GM12891 (cell line): ENCODE measurements around the gene BRD3.
"Not testable (repeated sequence)": the region's sequence is repeated elsewhere in the genome, so short reads cannot be mapped to it uniquely, and the experiment has no call there.

Experiments used
- DNase-seq: peaks from one replicate; pipeline ENCODE4 v3.0.0; 2011; ENCODE audit warnings: low spot score; ENCODE audit not compliant: insufficient read length
- FAIRE-seq: peaks from 2 replicates; lab custom pipeline; 2011; peaks lifted over from hg19 to GRCh38; lab: Jason Lieb, UNC
- PAX5 ChIP-seq: IDR thresholded peaks from 2 replicates; pipeline ENCODE4 v1.6.1; 2011; ENCODE audit warnings: low read length, moderate library complexity, mild to moderate bottlenecking; ENCODE audit not compliant: insufficient read depth, severe bottlenecking
- POLR2A ChIP-seq: IDR thresholded peaks from 2 replicates; pipeline ENCODE4 v1.6.1; 2011; ENCODE audit warnings: low read depth, low read length, control low read depth
- POLR2AphosphoS5 ChIP-seq: IDR thresholded peaks from 2 replicates; pipeline ENCODE4 v1.6.1; 2011; ENCODE audit warnings: low read depth, low read length, control low read depth
- POU2F2 ChIP-seq: IDR thresholded peaks from 2 replicates; pipeline ENCODE4 v1.6.1; 2011; ENCODE audit warnings: low read depth, mild to moderate bottlenecking, control low read depth, low read length, moderate library complexity
- SPI1 ChIP-seq: IDR thresholded peaks from 2 replicates; pipeline ENCODE4 v1.6.1; 2011; ENCODE audit warnings: low read depth, low read length, control low read depth
- TAF1 ChIP-seq: IDR thresholded peaks from 2 replicates; pipeline ENCODE4 v1.6.1; 2011; ENCODE audit warnings: low read depth, low read length, control low read depth

Gene BRD3

DNA sequence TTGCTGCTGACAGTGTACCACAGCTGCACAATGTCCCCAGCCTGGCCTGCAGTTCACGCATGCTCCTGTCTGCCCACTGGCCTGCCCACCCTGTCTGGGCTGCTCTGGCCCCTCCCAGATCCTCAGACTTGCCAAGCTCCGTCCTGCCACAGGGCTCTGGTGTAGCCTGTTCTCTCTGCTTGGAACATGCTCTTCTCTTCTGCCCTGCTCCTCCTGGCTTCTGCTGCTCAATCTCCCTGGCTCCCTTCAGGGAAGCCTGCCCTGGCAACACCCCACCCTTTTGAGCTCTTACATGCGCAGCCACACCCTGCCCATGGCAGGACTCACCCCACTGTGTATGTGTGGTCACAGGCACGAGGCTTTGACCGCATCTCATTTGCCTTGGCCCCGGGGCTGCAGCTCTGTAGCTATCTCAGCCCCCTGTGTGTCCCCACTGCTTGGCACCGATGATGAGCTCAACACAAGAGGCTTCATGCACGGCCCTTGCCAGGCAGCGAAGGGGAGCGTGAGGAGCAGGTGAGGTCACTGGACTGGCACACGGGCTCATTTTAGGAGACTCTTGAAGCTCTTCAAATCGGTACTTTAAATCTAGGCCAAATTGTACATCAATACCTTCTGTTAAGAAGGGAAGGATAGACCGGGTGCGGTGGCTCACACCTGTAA lies 20.4 kb upstream of the BRD3 start:
- no peak for FAIRE-seq
- TF ChIP-seq POLR2A, result no peak
- no peak for TF ChIP-seq TAF1
- TF ChIP-seq SPI1, result no peak
- no peak for TF ChIP-seq POU2F2
- TF ChIP-seq PAX5, result no peak
- TF ChIP-seq POLR2AphosphoS5, result no peak
- DNase-seq, result no peak

DNA sequence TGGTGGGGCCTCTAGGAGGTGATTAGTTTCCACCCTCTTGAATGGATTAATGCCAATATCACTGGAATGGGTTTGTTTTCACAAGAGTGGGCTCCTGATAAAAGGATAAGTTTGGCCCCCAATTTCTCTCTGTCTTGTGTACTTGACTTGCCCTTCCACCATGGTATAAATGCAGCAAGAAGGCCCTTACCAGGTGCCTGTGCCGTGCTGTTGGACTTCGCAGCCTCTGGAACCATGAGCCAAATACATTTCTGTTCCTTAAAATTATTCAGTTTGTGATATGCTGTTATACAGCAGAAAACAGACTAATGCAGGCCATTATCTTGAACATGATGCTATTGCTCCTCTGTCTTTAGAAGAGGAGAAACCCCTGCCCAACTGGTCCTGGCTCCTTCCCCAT lies 17.8 kb upstream of the BRD3 start:
- DNase-seq (no peak), FAIRE-seq (no peak)
- TF ChIP-seq POU2F2, result no peak
- no peak for TF ChIP-seq PAX5
- TF ChIP-seq POLR2AphosphoS5, result no peak

DNA sequence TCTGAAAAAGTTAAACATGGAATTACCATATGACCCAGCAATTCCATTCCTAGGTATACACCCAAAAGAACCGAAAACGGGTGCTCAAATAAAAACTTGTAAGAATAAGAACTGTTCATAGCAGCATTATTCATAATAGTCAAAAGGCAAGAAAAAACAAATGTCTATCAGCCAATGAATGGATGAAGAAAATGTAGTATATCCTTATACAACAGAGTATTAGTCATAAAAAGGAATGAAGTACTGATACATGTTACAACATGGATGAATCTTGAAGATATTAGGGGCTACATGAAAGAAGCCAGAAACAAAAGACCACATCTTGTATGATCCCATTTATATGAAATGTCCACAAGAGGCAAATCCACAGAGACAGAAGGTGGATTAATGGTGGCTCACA lies 15.6 kb upstream of the BRD3 start:
- DNase-seq (no peak), FAIRE-seq (no peak)
- TF ChIP-seq SPI1 (no peak), TAF1 (no peak), POLR2A (no peak), PAX5 (no peak), POLR2AphosphoS5 (no peak), POU2F2 (no peak)

DNA sequence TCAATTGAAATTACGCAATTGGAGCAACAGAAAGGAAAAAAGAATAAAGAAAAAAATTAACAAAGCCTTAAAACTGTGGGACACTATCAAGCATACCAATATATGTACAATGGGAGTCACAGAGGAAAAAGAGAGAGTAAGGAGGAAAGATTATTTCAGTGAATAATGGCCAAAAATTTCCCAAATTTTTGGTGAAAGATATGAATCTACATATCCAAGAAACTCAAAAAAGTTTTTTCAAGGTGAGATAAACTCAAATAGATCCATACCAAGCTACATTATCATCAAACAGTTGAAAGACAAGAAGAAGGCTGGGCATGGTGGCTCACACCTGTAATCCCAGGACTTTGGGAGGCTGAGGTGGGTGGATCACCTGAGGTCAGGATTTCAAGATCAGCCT lies 8.8 kb upstream of the BRD3 start:
- no peak for DNase-seq
- no peak for FAIRE-seq
- TF ChIP-seq SPI1 (no peak), PAX5 (no peak), POLR2AphosphoS5 (no peak), POLR2A (no peak), POU2F2 (no peak), TAF1 (no peak)

DNA sequence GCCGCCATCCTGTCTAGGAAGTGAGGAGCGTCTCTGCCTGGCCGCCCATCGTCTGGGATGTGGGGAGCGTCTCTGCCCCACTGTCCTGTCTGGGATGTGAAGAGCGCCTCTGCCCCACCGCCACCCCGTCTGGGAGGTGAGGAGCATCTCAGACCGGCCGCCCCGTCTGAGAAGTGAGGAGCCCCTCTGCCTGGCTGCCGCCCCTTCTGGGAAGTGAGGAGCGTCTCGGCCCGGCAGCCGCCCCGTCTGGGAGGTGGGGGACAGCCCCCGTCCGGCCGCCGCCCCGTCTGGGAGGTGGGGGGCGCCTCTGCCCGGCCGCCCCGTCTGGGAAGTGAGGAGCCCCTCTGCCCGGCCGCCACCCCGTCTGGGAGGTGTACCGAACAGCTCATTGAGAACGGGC lies 7.9 kb upstream of the BRD3 start:
- not testable (repeated sequence) for FAIRE-seq, DNase-seq

DNA sequence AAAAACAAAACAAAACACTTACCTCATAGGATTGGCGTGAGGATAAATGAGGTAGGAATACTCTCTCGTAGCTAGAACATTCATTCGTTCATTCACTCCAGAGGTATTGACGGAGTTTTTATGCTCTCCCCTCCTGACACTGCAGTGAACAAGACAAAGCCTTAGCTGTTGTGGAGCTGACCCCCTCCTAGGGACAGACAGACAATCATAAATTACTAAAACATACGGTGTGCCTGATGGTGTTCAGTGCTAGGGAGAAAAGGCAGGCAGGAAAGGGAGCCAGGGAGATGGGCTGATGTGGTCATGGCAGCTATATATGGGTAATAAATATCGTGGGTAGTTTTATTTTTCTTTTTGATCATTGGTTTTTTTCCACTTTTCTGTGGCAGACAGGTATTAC lies 5.7 kb upstream of the BRD3 start:
- FAIRE-seq (no peak), DNase-seq (no peak)
- TF ChIP-seq TAF1, result no peak
- TF ChIP-seq SPI1, result no peak
- no peak for TF ChIP-seq POLR2A
- TF ChIP-seq POLR2AphosphoS5, result no peak
- TF ChIP-seq PAX5, result no peak
- no peak for TF ChIP-seq POU2F2

DNA sequence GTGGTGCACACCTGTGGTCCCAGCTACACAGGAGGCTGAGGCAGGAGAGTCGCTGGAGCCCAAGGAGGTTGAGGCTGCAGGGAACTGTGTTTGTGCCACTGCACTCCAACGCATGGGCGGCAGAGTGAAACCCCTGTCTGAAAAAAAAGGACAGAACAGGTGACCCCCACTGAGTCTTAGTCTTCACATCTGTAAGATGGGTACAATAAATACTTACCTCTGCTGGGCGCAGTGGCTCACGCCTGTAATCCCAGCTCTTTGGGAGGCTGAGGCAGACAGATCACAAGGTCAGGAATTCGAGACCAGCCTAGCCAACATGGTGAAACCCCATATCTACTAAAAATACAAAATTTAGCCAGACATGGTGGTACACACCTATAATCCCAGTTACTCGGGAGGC lies 4.9 kb upstream of the BRD3 start:
- FAIRE-seq, DNase-seq: not testable (repeated sequence)

DNA sequence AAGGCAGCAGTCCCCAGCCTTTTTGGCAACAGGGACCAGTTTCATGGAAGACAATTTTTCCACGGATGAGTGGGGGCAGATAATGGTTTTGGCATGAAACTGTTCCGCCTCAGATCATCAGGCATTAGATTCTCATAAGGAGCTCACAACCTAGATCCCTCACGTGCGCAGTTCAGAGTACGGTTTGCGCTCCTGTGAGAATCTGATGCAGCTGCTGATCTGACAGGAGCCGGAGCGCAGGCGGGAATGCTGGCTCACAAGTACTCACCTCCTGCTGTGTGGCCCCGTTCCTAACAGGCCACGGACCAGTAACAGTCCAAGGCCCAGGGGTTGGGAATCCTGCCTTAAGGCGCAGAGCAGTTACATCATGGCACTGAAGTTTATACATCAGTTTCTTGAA lies 3.3 kb upstream of the BRD3 start:
- FAIRE-seq, result no peak
- no peak for TF ChIP-seq SPI1
- TF ChIP-seq TAF1, result no peak
- no peak for TF ChIP-seq POU2F2
- no peak for TF ChIP-seq POLR2AphosphoS5
- TF ChIP-seq POLR2A, result no peak
- TF ChIP-seq PAX5, result no peak

DNA sequence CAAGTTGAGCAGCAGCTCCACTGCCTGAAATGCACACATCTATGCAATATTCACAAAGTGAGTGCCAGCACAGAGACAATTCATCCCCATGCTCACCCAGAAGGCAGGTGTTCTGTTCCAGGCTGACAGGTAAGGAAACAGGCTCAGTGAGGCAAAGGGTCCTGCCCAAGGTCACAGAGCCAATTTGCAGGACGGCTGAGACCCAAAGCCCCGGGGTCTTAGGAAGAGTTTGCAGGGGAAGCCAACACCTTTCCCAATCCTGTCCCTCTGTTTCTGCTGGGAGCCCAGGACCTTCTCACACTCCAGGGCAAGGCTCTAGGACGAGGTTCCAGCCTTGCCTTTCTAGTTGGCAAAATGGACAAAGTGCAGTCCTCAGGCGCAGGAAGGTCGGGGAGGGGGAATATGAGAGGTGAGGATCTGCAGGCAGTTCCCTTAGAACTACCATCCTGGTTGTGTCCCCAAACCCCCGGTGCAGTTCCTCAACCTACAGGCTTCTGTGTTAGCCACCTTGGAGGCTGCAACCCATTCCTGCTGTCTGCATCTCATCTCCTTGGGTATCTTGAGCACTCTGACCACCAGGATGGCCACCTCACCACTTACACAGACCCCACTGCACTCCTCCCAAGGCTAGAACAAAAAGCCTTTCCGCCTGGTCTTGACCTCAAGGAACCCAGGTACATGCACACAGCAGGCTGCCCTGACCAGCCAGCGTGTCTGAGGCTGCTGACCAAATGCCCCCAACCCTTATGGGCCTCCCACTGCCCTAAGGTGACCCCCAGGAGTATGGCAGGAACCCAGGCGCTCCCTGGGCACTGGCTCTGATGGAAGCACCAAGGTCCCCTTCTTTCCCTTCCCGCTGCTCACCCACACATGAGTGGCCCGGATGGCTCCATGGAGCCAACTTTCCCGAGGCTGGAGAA lies 1.9 kb upstream of the BRD3 start:
- DNase-seq (no peak), FAIRE-seq (no peak)
- TF ChIP-seq SPI1, result no peak
- no peak for TF ChIP-seq TAF1
- TF ChIP-seq POU2F2, result no peak
- no peak for TF ChIP-seq POLR2A
- TF ChIP-seq POLR2AphosphoS5, result no peak
- TF ChIP-seq PAX5, result no peak

More for the DNA sequence above, 3.3 kb upstream of the BRD3 start:
- no peak for DNase-seq

DNA sequence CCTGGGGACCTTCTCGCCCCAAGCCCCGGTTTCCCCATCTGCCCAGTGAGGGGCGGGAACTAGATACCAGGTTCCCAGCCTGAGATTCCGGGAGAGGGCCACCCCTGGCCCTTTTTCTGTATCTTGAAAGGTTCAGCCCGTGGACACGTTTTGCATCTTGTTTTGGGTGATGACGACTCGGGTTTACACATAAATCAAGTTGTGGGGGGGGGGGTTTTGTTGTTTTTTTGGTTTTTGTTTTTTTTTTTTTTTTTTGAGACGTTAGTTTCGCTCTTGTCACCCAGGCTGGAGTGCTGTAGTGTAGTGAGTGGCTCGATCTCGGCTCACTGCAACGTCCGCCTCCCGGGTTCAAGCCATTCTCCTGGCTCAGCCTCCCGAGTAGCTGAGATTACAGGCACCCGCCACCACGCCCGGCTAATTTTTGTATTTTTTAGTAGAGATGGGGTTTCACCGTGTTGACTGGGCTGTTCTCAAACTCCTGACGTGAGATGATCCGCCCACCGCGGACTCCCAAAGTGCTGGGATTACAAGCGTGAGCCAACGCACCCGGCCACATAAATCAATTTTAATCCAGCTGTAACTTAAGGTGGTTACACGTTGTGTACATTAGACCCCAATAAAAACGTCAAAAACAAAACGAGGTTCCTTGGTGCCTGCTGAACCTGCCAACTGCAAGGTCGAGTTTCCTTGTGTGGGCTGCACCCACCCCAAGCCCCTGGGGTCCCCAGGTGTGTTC lies 1.1 kb upstream of the BRD3 start:
- TF ChIP-seq POLR2A, result no peak
- no peak for TF ChIP-seq SPI1
- no peak for TF ChIP-seq PAX5
- FAIRE-seq, result no peak
- DNase-seq, result no peak
